ENCODE results near the gene ATG2B. TPM values are rescaled to one million over a fixed set of nuclear protein-coding genes. Genes with fewer than 3 reads are reported as not detected.

ATG2B gene
- total and polyA plus RNA-seq, 10 of the 15 experiments (the other 5 are each of a cell fraction or from before 2014, with no cell fraction given) = 0.84 to 15.4 (median 9.9) TPM

GRCh38 chr14:96232506-96232905 is 130.6 kb downstream of the ATG2B start:
- SMC1A ChIA-PET (ENCODE audit: uncharacterized antibody, unreplicated experiment) = no interaction called here
- no TSS peak for BruUV-seq (replicated peaks)
- Histone ChIP-seq H3K9me3 (replicated peaks; ENCODE audit: control insufficient read depth, insufficient read depth, low read length) (no peaks in the 10 kb centered on the region; the same call in 2 of the 3 replicates), H3K79me2 (ENCODE audit: control insufficient read depth, insufficient read depth, low read length) (no peaks in the 10 kb centered on the region), H2AFZ (ENCODE audit: control insufficient read depth, low read depth, low read length) (no peak overlapping the region), H3K27ac (ENCODE audit: control insufficient read depth, insufficient read depth) (no peak overlapping the region), H3K4me1 (ENCODE audit: control insufficient read depth, insufficient read depth, low read length) (no peaks in the 10 kb centered on the region), H3K9ac (ENCODE audit: control insufficient read depth, insufficient read depth, low read length) (no peak overlapping the region), H3K4me3 (no peak overlapping the region), H3K4me2 (ENCODE audit: control insufficient read depth, insufficient read depth) (no peak overlapping the region), H3K27me3 (replicated peaks in 1 of 2; ENCODE audit: control insufficient read depth in 2 of 2, insufficient read depth in 2 of 2, low read length in 1 of 2) (peaks cover 0 to 2% of the 10 kb centered on the region in 2 experiments; a peak in 1 of 4 replicates), H3K36me3 (ENCODE audit: control insufficient read depth in 2 of 2, insufficient read depth in 2 of 2, low read length in 1 of 2) (no peaks in the 10 kb centered on the region), H4K20me1 (ENCODE audit: control insufficient read depth, insufficient read depth) (no peaks in the 10 kb centered on the region)
- FAIRE-seq = no peak
- RAD21 ChIA-PET (ENCODE audit: unreplicated experiment) = no interaction called here
- CTCF ChIA-PET = no interaction called here
- POLR2A ChIA-PET = no interaction called here
- DNase-seq (ENCODE audit: low read depth, low spot score) = no peak
- intact Hi-C loops (cut with micrococcal nuclease; ENCODE audit: unreplicated experiment) = no loop called here
- ATAC-seq = no peak
- in situ Hi-C loops (cut with MboI) = no loop called here
- 47% methylated on average over 11 of the region's 11 CpGs for WGBS (ENCODE audit: insufficient coverage, insufficient replicate concordance, low lambda C conversion rate, missing lambda C conversion rate)
- no peak for TF ChIP-seq MEF2A (IDR thresholded peaks at IDR 0.05; ENCODE audit: insufficient read depth, low read depth, low read length)
- TF ChIP-seq REST (IDR thresholded peaks at IDR 0.05; ENCODE audit: low read depth, low read length) = no peak
- TF ChIP-seq SUZ12 (IDR thresholded peaks at IDR 0.05; ENCODE audit: unreplicated experiment) = no peak
- no peak for TF ChIP-seq BCLAF1 (IDR thresholded peaks at IDR 0.05)
- no peak for TF ChIP-seq ATF7 (IDR thresholded peaks at IDR 0.05; ENCODE audit: low read depth)
- no peak for TF ChIP-seq JUNB (IDR thresholded peaks at IDR 0.05)
- TF ChIP-seq POLR2AphosphoS2 (IDR thresholded peaks at IDR 0.05; ENCODE audit: low read depth, low read length) = no peak
- TF ChIP-seq WRNIP1 (IDR thresholded peaks at IDR 0.05; ENCODE audit: borderline replicate concordance, low read depth, low read length) = no peak
- TF ChIP-seq ASH2L (IDR thresholded peaks at IDR 0.05; ENCODE audit: borderline replicate concordance, low read depth) = no peak
- no peak for TF ChIP-seq YY1 (IDR thresholded peaks at IDR 0.05; ENCODE audit: low read depth, low read length)
